ENCODE measurements around the gene PROM1. TPM values are rescaled to one million over a fixed set of nuclear protein-coding genes. Genes with fewer than 3 reads are reported as not detected.
A peak's percentile ranks its signal among the peaks of the same experiment; 100 is the strongest.

PROM1 gene
- total RNA-seq, 1 donor from 2014 or later, result 55.9 TPM

GRCh38 chr4:16056681-16057385 lies 27.0 kb downstream of the PROM1 start:
- no peak overlapping the region for H2AFZ ChIP-seq (replicated peaks)
- H3K9me3 Mint-ChIP-seq, result no peaks in the 10 kb centered on the region
- no peak overlapping the region for H3K9ac ChIP-seq
- H3K4me2 ChIP-seq, result peak overlapping the region; percentile 56
- no peaks in the 10 kb centered on the region for H3K9me3 ChIP-seq (ENCODE audit: low read depth)
- TF ChIP-seq CTCF (IDR thresholded peaks at IDR 0.05) (no peak), EZH2 (IDR thresholded peaks at IDR 0.05) (no peak), EZH2phosphoT487 (IDR thresholded peaks at IDR 0.05) (no peak)
- peaks cover 3% of the 10 kb centered on the region for H3K27me3 Mint-ChIP-seq (ENCODE audit: insufficient read depth, low read depth)
- H4K20me1 ChIP-seq (ENCODE audit: low read depth), result no peaks in the 10 kb centered on the region
- peaks cover 22% of the 10 kb centered on the region for H3K4me1 Mint-ChIP-seq
- no peak overlapping the region for H3K27ac Mint-ChIP-seq
- H3K79me2 ChIP-seq (ENCODE audit: low read depth), result peaks cover 41% of the 10 kb centered on the region
- H3K27me3 ChIP-seq, result no peaks in the 10 kb centered on the region
- H3K36me3 Mint-ChIP-seq, result peaks cover 12% of the 10 kb centered on the region
- peaks cover 16% of the 10 kb centered on the region for H3F3A ChIP-seq (ENCODE audit: low read depth)
- no peaks in the 10 kb centered on the region for H3K36me3 ChIP-seq
- peak; percentile 24 for DNase-seq (ENCODE audit: low spot score)
- peak overlapping the region; percentile 90 for H3K27ac ChIP-seq
- peak overlapping the region; percentile 6 for H3K4me3 ChIP-seq
- H3K4me1 ChIP-seq, result peaks cover 29% of the 10 kb centered on the region
- no peak overlapping the region for H3K4me3 Mint-ChIP-seq

GRCh38 chr4:16055873-16056272 lies 27.9 kb downstream of the PROM1 start:
- no peaks in the 10 kb centered on the region for H3K9me3 ChIP-seq (ENCODE audit: low read depth)
- no peak overlapping the region for H3K4me3 ChIP-seq
- no peaks in the 10 kb centered on the region for H3K36me3 ChIP-seq
- no peaks in the 10 kb centered on the region for H4K20me1 ChIP-seq (ENCODE audit: low read depth)
- Mint-ChIP-seq H3K4me3 (no peak overlapping the region), H3K9me3 (no peaks in the 10 kb centered on the region), H3K27ac (no peak overlapping the region), H3K36me3 (peaks cover 5% of the 10 kb centered on the region), H3K27me3 (ENCODE audit: insufficient read depth, low read depth) (peaks cover 3% of the 10 kb centered on the region), H3K4me1 (peaks cover 22% of the 10 kb centered on the region)
- H2AFZ ChIP-seq (replicated peaks), result no peak overlapping the region
- no peak for TF ChIP-seq EZH2 (IDR thresholded peaks at IDR 0.05)
- TF ChIP-seq EZH2phosphoT487 (IDR thresholded peaks at IDR 0.05), result no peak
- no peak for TF ChIP-seq CTCF (IDR thresholded peaks at IDR 0.05)
- no peaks in the 10 kb centered on the region for H3K27me3 ChIP-seq
- peaks cover 34% of the 10 kb centered on the region for H3K79me2 ChIP-seq (ENCODE audit: low read depth)
- H3K27ac ChIP-seq, result no peak overlapping the region
- H3K4me1 ChIP-seq, result peaks cover 29% of the 10 kb centered on the region
- no peak for DNase-seq (ENCODE audit: low spot score)
- no peak overlapping the region for H3K4me2 ChIP-seq
- H3F3A ChIP-seq (ENCODE audit: low read depth), result peaks cover 16% of the 10 kb centered on the region
- no peak overlapping the region for H3K9ac ChIP-seq

- no peak for DNase-seq (ENCODE audit: low spot score)
- peaks cover 29% of the 10 kb centered on the region for H3K4me1 ChIP-seq
- H2AFZ ChIP-seq (replicated peaks), result no peak overlapping the region
- Mint-ChIP-seq H3K36me3 (peaks cover 5% of the 10 kb centered on the region), H3K27ac (no peak overlapping the region), H3K4me3 (no peak overlapping the region), H3K4me1 (peaks cover 22% of the 10 kb centered on the region), H3K9me3 (no peaks in the 10 kb centered on the region), H3K27me3 (ENCODE audit: insufficient read depth, low read depth) (peaks cover 3% of the 10 kb centered on the region)
- peaks cover 16% of the 10 kb centered on the region for H3F3A ChIP-seq (ENCODE audit: low read depth)
- H3K27me3 ChIP-seq, result no peaks in the 10 kb centered on the region
- H3K9ac ChIP-seq, result no peak overlapping the region
- H3K79me2 ChIP-seq (ENCODE audit: low read depth), result peaks cover 31% of the 10 kb centered on the region
- no peak overlapping the region for H3K4me3 ChIP-seq
- no peaks in the 10 kb centered on the region for H3K36me3 ChIP-seq
- H4K20me1 ChIP-seq (ENCODE audit: low read depth), result no peaks in the 10 kb centered on the region
- H3K9me3 ChIP-seq (ENCODE audit: low read depth), result no peaks in the 10 kb centered on the region
- TF ChIP-seq CTCF (IDR thresholded peaks at IDR 0.05) (no peak), EZH2 (IDR thresholded peaks at IDR 0.05) (no peak), EZH2phosphoT487 (IDR thresholded peaks at IDR 0.05) (no peak)
- H3K27ac ChIP-seq, result no peak overlapping the region
- no peak overlapping the region for H3K4me2 ChIP-seq
Measured at GRCh38 chr4:16055471-16055870, 28.4 kb downstream of the PROM1 start.

All from neural progenitor cell (in vitro differentiated cells).